Activated CD4-positive, alpha-beta T cell treated with anti-CD3 and anti-CD28 coated beads for 48 hours (primary cell): ENCODE measurements around the gene ULK3.

Source experiments
- DNase-seq: peaks from one replicate; pipeline ENCODE4 v3.0.0-alpha.2; 2020

Gene ULK3

DNA sequence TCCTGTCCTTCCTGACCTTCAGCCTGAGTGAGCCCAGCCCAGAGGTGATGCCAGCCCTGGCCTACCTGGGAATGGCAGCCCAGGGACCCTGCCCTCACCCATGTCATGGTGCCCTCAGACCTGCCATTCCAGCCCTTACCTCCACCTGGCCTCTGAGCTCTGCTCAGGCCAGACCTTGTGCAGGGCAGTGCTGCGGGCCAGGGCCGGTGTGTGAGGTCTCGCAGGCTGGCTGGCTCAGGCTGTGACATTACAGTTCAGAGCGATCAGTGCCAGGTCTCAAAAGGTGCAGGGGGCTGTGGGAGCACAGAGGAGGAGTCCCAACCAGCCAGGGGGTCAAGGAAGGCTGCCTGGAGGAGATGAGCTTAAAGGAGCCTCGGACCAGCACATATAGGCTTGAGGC, 22.9 kb downstream of the ULK3 start:
- no peak for DNase-seq

DNA sequence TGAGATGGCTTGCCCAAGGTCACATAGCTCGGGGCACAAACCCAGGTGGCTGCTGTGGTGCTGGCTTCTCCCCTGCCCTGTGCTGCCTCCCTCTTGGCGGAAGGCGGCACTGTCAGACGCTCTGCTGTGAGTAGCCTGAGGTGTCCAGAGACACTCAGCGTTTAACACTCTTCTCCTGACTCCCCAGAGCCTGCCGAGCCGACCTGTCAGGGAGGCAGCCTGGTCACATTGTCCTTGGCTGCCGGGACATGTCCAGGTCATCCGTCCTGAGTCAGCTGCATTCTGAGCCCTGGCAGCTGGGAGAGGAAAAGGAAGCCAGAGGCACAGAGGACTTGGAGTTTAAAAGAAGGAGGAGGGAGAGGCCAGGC, 25.6 kb downstream of the ULK3 start:
- DNase-seq: no peak

DNA sequence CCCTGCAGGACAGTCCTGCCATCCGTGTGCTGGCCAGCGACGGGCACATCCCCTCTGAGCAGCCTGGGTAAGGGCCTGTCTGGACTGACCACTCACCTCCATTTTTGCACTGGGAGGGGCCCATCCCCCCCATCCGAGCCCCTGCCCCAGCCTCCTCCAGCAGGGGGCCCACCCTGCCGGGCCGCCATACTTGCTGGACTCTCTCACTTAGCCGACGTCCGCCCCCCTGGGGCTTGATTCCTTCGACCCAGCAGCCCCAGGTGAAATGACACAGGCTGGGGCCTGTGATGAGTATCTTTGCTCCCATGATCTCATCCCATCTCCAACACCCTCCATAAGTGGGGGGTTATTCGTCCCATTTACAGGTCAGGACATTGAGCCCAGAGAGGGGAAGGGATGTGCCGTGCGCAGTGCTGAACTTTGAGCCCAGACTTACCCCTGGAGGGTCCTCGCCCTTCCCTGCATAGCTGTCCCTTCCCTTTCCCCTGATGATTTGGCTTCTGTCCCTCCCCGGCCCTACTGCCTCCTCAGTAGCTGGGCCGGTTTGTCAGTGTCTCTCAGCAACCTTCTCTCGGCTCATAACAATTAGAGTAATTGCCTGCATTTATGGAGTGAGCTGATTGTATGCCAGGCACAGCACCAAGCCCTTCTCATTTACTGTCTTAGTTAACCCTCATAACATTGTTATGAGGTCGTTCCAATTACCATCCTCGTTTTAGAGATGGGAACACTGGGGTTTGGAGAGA, 26.2 kb downstream of the ULK3 start:
- no peak for DNase-seq

DNA sequence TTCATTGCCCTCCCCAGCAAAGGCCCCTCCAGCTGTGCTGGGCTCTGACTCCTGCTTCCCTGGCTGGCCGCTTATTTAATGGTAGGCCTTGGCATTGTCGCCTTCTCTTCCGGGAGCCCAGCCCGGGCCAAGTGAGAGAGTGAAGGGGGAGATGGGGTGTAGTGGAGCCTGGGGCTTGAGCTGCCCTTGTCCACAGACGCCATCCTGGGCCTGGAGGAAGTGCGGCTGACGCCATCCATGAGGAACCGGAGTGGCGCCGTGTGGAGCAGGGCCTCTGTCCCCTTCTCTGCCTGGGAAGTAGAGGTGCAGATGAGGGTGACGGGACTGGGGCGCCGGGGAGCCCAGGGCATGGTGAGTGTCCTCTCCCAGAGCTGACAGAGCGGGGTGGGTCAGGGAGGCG, 27.0 kb downstream of the ULK3 start:
- no peak for DNase-seq

DNA sequence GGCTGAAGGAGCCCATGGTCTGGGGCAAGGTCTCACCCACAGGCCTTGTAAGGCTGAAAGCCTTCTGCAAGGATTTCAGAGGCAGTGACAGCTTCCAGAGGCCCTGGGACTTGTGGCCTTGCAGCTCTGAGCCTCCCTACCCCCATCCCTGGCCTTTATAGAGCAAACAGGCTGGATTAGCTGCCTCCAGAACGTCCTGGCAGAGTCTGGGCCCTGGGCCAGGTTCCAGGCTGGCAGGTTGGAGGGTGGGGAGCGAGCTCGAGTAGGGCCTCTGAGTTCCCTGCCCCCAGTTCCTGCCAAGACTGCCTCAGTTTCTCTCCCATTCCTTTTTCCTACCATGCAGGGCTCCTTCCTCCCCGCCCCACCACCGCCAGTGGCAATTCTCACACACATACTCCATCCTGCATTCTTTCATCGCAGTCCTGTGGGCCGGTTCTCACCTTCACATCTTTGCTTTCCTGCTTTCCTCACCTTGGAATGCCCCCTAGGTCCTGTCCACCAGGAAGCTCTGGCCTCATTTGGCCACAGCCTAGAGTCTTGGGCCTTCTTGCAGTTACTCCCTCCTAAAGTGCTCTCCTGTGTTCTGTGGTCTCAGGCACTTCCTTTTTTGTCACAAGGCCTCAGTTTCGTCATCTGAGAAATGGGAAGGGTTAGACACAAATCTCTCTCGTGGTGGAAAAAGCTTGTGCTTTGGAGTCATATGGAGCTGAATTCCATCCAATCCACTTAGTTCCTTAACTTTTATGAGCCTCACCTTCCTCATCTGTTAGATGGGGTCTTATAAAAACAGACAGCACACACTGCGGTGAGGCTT, 27.6 kb downstream of the ULK3 start:
- DNase-seq: no peak

DNA sequence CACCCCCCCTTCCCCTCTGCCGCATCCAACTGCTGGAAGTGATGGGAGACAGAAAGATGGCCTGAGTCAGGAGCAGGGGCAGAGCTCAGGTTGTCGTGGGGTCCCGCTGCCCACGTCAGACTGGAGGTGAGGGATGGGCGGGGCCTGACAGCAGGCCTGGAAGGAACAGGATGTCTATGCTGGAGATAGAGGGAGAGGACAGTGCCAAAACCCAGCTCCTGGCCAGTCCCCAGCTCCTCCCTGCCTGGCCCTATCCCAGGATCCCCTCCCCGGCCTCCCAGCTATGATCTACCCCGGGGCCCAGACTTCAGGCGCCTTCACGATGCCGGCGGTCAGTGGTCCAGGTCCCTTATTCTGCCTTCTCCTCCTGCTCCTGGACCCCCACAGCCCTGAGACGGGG, 30.4 kb downstream of the ULK3 start, which contains the start of gene LMAN1L:
Gene LMAN1L, plus strand, starts transcription at position 303 of the 400 bp plus-strand sequence. Its CDS starts 20 bp downstream, at position 323.
- DNase-seq: no peak

DNA sequence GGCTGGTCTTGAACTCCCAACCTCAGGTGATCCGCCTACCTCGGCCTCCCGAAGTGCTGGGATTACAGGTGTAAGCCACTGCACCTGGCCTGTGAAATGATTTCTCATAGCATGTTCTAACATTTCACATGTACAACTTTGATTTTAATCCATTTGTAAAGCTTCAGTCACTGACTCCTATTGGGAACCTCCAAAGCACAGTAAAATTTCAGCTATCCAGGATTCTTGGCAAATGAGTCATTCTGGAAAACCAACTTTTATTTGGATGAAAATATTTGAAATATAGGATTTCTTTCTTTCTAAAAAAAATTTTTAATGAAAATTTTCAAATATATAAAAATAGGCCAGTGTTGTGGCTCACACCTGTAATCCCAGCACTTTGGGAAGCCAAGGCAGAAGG, 33.0 kb downstream of the ULK3 start:
- DNase-seq: no peak

DNA sequence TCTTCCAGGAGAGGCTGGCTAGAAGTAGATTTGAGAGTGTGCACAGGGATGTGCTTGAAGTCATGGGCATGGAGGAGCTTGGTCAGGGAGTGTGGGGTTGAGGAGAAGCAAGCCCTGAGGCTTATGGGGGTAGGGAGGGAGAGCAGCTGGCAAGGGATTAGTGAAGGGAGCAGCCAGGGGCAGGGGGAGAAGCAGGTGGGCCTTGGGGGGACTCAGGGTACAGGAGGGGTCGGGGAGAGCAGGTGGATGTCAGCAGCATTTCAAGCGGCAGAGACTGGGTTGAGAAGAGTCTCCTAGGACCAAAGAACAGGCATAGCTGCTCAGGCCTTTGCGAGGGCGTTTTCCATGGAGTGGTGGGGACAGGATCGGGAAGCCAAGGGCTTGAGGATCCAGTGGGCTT, 33.7 kb downstream of the ULK3 start:
- DNase-seq: no peak

DNA sequence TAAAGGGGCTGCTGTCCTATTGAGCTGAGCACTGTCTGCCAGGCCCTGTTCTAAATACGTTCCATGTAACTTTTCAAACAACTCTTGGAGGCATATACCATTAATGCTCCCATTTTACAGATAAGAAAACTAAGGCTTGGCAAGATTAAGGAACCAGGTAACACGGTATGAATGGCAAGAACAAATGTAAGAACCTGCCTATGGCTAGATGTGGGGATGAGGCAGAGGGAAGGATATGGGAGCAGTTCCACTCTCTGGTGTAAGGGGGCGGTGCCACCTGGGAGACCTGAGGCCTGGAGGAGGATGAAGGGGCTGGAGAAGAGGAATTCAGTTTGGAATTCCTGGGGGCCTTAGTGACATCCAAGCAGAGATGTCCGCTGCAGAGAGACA, 34.1 kb downstream of the ULK3 start:
- DNase-seq: no peak

DNA sequence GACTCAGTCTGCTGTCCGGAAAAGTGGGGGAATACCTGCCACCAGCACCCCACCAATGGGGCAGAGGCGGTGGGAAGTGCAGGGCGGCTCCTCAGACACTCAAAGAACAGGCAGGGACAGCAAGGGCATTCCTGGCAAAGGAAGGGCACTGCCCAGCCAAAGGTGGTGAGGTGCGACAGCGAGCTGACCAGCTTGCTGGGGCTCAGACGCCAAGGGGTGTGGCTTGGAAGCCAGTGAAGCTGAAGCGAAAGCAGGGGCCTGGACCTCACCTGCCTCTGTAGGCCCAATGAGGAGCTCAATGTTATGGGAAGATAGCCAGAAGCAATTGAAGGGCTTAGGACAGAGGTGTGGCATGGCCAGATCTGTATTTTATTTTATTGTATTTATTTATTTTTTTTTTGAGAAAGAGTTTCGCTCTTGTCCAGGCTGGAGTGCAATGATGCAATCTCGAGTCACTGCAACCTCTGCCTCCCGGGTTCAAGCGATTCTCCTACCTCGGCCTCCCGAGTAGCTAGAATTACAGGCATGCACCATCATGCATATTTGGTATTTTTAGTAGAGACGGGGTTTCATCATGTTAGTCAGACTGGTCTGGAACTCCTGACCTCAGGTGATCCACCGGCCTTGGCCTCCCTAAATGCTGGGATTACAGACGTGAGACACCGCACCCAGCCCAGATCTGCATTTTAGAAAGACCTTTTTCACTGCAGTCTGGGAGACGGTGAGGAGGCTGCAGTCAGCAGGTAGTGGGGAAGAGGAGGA, 34.7 kb downstream of the ULK3 start:
- no peak for DNase-seq

DNA sequence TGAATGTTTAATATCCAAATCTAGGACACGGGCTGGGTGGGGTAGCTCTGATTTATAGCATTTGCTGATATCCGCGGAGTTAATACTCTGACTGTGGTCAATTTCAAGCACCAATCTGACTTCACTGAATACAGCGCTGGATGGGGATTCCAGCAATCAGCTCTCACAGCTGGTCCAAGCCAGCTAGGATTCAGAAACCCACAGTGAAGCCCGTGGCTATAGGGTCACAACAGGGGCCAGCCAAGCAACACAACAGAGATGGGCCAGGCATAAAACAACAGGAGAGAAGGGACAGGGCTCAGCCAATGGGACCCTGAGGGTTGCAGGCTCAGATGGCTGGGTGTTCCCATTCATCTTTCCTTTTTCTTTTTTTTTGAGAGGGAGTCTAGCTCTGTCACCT, 35.7 kb downstream of the ULK3 start:
- no peak for DNase-seq

DNA sequence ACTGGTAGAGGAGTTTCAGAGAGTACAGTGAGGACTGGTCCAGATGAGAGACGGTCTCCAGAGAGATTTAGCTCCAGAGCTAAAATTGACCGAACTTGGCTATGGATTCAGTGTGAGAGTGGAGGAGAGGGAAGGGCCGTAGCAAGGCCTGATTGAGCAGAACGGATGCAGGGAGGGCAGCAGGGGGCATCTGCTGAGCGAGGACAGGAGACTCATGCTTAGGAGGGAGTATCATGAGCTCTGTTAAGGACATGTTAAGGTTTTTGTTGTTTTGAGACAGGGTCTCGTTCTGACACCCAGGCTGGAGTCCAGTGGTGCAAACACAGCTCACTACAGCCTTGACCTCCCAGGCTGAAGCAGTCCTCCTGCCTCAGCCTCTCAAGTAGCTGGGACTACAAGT, 38.0 kb downstream of the ULK3 start:
- no peak for DNase-seq

DNA sequence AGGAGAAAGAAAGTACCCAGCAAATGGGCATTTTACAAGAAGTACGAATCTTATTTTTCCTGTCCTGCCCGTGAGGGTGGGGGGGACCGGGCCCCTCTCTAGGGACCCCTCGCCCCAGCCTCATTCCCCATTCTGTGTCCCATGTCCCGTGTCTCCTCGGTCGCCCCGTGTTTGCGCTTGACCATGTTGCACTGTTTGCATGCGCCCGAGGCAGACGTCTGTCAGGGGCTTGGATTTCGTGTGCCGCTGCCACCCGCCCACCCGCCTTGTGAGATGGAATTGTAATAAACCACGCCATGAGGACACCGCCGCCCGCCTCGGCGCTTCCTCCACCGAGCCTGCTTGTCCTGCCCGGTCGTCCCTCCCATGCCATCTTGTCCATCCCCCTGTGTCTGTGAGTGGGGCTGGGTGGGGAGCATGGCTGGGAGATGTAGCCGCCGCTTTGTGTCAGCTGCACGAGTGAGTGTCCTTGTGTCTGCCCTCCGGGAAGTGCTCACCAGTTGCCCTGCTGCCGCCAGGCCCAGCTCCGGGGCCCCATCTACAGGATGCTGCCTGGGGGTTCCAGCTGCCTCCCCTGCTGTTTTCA, 40.0 kb downstream of the ULK3 start:
- no peak for DNase-seq

DNA sequence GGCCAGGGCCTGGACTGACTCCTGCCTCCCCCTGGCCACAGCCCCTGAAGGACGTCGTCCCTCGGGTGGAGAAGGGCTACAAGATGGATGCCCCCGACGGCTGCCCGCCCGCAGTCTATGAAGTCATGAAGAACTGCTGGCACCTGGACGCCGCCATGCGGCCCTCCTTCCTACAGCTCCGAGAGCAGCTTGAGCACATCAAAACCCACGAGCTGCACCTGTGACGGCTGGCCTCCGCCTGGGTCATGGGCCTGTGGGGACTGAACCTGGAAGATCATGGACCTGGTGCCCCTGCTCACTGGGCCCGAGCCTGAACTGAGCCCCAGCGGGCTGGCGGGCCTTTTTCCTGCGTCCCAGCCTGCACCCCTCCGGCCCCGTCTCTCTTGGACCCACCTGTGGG, 40.7 kb downstream of the ULK3 start:
- no peak for DNase-seq

DNA sequence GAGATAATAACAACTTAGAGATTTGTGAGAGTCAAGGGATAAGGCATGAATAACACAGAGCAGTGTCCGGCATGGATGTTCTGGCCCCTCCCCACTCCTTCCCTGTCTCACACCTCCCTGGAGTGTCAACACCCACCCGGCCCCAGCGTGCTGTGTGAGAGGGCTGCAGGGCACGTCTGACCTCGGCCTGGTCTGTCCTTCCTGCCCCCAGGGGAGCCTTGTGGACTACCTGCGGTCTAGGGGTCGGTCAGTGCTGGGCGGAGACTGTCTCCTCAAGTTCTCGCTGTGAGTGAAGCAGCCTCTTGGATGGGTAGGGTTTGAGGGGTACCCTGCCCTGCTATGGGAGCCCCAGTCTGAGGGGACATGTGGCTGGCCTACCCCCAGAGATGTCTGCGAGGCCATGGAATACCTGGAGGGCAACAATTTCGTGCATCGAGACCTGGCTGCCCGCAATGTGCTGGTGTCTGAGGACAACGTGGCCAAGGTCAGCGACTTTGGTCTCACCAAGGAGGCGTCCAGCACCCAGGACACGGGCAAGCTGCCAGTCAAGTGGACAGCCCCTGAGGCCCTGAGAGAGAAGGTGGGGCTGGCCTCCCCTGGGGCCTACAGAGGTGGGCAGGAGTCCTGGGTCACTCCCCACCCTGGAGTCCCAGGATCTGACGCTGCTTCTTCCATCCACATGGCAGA, 41.5 kb downstream of the ULK3 start:
- DNase-seq: no peak

DNA sequence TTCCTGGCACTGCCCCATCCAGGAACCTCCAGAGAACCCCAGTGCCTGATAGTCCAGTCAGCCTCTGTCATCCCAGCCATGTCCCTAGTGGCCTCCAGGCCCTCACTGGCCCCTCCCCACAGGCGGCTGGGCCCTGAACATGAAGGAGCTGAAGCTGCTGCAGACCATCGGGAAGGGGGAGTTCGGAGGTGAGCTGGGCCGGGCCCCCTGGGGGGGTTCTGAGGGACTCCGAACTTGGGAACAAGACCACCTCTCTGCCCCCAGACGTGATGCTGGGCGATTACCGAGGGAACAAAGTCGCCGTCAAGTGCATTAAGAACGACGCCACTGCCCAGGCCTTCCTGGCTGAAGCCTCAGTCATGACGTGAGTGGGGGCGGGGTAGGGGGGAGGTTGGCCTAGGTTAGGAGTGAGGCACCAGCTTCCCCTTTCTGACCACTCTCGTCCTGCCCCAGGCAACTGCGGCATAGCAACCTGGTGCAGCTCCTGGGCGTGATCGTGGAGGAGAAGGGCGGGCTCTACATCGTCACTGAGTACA, 42.3 kb downstream of the ULK3 start:
- no peak for DNase-seq

DNA sequence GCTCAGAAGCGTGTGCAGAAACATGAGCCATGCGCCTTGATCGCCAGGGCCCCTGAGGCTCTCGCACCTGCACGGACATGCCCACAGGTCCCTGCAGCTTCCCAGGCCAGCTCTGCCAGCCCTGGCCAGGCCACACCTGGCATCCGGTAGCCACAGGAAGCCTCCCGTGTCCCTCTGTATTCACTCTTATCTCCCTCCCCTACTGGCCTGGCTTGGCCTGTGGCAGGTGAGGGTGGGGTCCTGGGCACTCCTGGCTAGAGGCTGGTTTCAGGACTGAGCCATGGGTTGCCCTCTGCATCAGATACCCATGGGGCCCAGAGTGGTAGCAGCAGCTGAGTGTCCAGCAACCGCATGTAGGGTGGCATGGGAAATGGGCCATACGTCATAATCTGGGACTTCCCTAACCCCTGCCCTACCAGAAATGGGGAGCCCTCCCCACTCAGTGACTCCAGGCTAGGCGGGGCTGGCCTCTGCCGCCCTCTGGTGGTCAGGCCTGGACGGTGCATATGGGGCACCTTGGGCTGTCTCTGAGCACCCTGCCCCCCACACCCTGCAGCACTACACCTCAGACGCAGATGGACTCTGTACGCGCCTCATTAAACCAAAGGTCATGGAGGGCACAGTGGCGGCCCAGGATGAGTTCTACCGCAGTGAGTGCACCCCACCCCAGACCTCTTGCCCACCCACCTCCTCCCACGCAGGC, 42.9 kb downstream of the ULK3 start:
- DNase-seq: peak; percentile 90

DNA sequence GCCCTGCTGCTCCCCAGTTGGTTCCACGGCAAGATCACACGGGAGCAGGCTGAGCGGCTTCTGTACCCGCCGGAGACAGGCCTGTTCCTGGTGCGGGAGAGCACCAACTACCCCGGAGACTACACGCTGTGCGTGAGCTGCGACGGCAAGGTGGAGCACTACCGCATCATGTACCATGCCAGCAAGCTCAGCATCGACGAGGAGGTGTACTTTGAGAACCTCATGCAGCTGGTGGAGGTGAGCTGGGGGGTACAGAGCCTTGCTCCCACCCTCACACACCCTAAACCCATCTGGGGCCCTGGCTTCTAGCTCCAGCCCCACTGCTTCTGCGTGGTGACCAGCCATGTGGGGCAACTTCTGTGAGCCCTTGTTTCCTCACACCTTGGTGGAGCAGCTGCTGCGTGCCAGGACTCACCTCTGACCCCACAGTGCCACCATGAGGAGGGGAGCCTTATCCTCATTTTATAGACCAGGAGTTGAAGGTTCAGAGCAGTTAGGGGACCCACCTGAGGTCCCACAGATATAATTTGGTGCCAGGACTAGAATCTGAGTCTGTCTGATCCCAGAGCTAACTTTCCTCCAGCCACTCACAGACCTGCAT, 43.6 kb downstream of the ULK3 start:
- peak; percentile 45 for DNase-seq

DNA sequence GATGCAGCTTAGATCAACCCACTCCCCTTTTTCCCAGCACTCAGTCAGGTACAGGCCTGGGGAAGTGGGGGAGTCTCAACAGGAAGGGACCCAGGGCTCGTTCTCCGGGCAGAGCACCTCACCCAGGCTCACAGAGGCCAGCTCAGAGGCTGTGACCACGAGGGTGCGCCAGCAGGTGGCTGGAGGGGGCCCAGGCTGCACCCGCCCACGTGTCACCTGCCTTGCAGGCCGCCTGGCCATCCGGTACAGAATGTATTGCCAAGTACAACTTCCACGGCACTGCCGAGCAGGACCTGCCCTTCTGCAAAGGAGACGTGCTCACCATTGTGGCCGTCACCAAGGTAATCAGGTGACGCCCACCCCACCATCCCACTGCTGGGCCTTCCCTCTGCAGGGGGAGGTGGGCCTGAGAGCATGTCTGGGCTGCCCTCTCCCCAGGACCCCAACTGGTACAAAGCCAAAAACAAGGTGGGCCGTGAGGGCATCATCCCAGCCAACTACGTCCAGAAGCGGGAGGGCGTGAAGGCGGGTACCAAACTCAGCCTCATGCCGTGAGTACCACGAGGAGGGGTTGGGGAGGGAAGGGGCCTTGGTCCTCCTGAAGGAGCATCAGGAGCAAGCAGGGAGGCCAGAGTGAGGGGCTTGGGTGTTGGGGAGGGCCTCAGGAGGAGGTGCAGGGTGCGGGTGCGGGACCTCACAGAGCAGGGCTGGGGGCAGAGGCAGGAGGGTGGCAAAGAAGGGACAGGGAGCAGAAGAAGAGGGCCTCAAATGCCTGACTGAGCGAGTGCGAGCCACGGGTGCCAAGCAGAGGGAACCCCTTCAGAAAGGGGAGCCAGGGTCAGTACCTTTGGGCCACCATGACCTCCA, 44.3 kb downstream of the ULK3 start:
- DNase-seq: no peak

DNA sequence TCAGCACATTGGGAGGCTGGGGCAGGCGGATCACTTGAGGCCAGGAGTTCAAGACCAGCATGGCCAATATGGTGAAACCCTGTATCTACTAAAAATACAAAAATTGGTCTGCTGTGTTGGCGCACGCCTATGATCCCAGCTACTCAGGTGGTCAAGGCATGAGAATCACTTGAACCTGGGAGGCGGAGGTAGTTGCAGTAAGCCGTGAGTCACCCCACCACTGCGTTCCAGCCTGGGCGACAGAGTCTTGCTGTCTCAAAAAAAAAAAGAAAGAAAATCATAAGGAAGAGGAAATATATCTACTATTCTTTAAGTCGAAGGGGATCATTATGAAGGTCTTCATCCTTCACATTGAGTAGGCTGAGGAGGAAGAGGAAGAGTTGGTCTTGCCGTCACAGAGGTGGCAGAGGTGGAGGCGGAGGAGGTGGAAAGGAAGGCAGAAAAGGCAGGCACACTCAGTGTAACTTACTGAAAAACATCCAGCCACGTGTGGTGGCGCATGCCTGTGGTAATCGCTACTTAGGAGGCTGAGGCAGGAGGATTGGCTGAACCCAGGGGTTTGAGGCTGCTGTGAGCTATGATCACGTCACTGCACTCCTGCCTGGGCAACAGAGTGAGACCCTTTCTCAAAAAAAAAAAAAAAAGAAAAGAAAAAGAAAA, 46.9 kb downstream of the ULK3 start:
- peak; percentile 68 for DNase-seq
